Amniotic epithelial cell (primary cell): ENCODE data around the gene PEA15.

ENCODE experiments used
- DNase-seq: peaks from one replicate; pipeline ENCODE4 v3.0.0-alpha.2; 2010; ENCODE audit warnings: low read depth

Gene PEA15

GRCh38 chr1:160239582-160240299, 34.6 kb downstream of the PEA15 start:
- DNase-seq = no peak

GRCh38 chr1:160243767-160244166, 38.6 kb downstream of the PEA15 start:
- no peak for DNase-seq

GRCh38 chr1:160244209-160244608, 39.0 kb downstream of the PEA15 start:
- no peak for DNase-seq

- no peak for DNase-seq
Observed at GRCh38 chr1:160245434-160245833, 40.2 kb downstream of the PEA15 start.

- DNase-seq = no peak
Observed at GRCh38 chr1:160247053-160247452, 41.9 kb downstream of the PEA15 start.

- DNase-seq = no peak
Observed at GRCh38 chr1:160251011-160251410, 45.8 kb downstream of the PEA15 start.

GRCh38 chr1:160251687-160252526, 46.7 kb downstream of the PEA15 start:
- peak; percentile 81 for DNase-seq

- no peak for DNase-seq
Observed at GRCh38 chr1:160255781-160256300, 50.7 kb downstream of the PEA15 start.

- DNase-seq = peak; percentile 89
Observed at GRCh38 chr1:160256396-160257046, 51.3 kb downstream of the PEA15 start.

- no peak for DNase-seq
Observed at GRCh38 chr1:160257411-160258015, 52.3 kb downstream of the PEA15 start.

GRCh38 chr1:160258177-160258798, 53.1 kb downstream of the PEA15 start:
- DNase-seq = no peak

- DNase-seq = peak; percentile 97
Observed at GRCh38 chr1:160260406-160261382, 55.5 kb downstream of the PEA15 start.

- peak; percentile 89 for DNase-seq
Observed at GRCh38 chr1:160261556-160261892, 56.3 kb downstream of the PEA15 start.

- peak; percentile 95 for DNase-seq
Observed at GRCh38 chr1:160261893-160262794, 57.0 kb downstream of the PEA15 start, which contains the start of gene DCAF8. Gene DCAF8, minus strand, starts transcription at chr1:160262549. Its CDS starts 18,541 bp downstream, at chr1:160244008.

- no peak for DNase-seq
Observed at GRCh38 chr1:160264795-160265307, 59.7 kb downstream of the PEA15 start.
